Adrenal gland (tissue), 5 donors: Measurements from ENCODE around the gene IL18RAP.

Source experiments
- CTCF ChIP-seq, 6 experiments: fragments of 450-650 bp in 4 of 6; fragments of 200-600 bp in 2 of 6; sonication (generic) in 1 of 6; IDR thresholded peaks; 1 replicate in 5 of 6; 2 replicates in 1 of 6; pipeline versions ENCODE4 v1.5.1 to v1.8.0; 2016 to 2021; ENCODE audit warnings: antibody characterized with exemption in 6 of 6, mild to moderate bottlenecking in 2 of 6, moderate library complexity in 1 of 6
- POLR2A ChIP-seq, 2 donors: fragments of 450-650 bp; IDR thresholded peaks; one replicate each; pipeline ENCODE4 v1.6.1; 2017; ENCODE audit warnings: antibody characterized with exemption in 2 of 2, mild to moderate bottlenecking in 2 of 2, moderate library complexity in 1 of 2
- donor health status: DM: no; HTN: no; CAD: no.

DNA sequence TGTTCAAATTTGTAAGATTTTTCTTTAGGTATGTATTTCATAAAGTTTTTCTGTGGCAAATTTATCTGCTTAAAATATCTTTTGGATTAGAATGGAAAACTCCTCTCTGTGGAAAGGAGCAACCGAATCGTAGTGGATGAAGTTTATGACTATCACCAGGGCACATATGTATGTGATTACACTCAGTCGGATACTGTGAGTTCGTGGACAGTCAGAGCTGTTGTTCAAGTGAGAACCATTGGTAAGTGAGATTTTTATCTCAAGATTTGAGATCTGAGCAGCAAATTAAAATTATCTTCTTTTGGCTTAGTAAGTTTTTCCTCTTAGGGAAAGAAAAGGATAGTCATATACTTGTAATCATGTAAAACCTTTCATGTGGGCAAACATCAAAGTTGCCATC lies 14.2 kb downstream of the IL18RAP start:
- TF ChIP-seq CTCF (IDR thresholded peaks at IDR 0.05) (no peak), POLR2A (IDR thresholded peaks at IDR 0.05) (no peak)
